Measurements from ENCODE around the gene PREX1.
A peak's percentile ranks its signal among the peaks of the same experiment; 100 is the strongest.
"Not testable (repeated sequence)": the region's sequence is repeated elsewhere in the genome, so short reads cannot be mapped to it uniquely, and the experiment has no call there.

The PREX1 gene

GRCh38 chr20:48823960-48824498 is 3.8 kb downstream of the PREX1 start:
- no peak for DNase-seq

GRCh38 chr20:48823476-48823875 is 4.3 kb downstream of the PREX1 start:
- DNase-seq, result no peak

- DNase-seq, result no peak
These were observed 4.9 kb downstream of the PREX1 start for GRCh38 chr20:48822879-48823385.

GRCh38 chr20:48822178-48822577 is 5.6 kb downstream of the PREX1 start:
- DNase-seq, result no peak

- DNase-seq, result no peak
These were observed 6.4 kb downstream of the PREX1 start for GRCh38 chr20:48821261-48821920.

- DNase-seq, result no peak
These were observed 7.2 kb downstream of the PREX1 start for GRCh38 chr20:48820649-48820973.

GRCh38 chr20:48819821-48820648 is 7.8 kb downstream of the PREX1 start:
- DNase-seq, result no peak

GRCh38 chr20:48819089-48819488 is 8.7 kb downstream of the PREX1 start:
- DNase-seq, result no peak

- peak; percentile 86 for DNase-seq
These were observed 9.3 kb downstream of the PREX1 start for GRCh38 chr20:48818481-48818987.

- no peak for DNase-seq
These were observed 9.8 kb downstream of the PREX1 start for GRCh38 chr20:48818031-48818370.

GRCh38 chr20:48817367-48818030 is 10.3 kb downstream of the PREX1 start:
- no peak for DNase-seq

GRCh38 chr20:48816282-48817205 is 11.3 kb downstream of the PREX1 start:
- DNase-seq, result no peak

GRCh38 chr20:48815537-48815936 is 12.3 kb downstream of the PREX1 start:
- no peak for DNase-seq

GRCh38 chr20:48814633-48815032 is 13.2 kb downstream of the PREX1 start:
- DNase-seq, result no peak

GRCh38 chr20:48813930-48814546 is 13.8 kb downstream of the PREX1 start:
- DNase-seq, result no peak

- DNase-seq, result no peak
These were observed 14.4 kb downstream of the PREX1 start for GRCh38 chr20:48813446-48813747.

GRCh38 chr20:48812600-48813445 is 15.0 kb downstream of the PREX1 start:
- DNase-seq, result no peak

GRCh38 chr20:48812114-48812513 is 15.7 kb downstream of the PREX1 start:
- not testable (repeated sequence) for DNase-seq

- no peak for DNase-seq
These were observed 18.1 kb downstream of the PREX1 start for GRCh38 chr20:48809673-48810072.

GRCh38 chr20:48808382-48809034 is 19.3 kb downstream of the PREX1 start:
- no peak for DNase-seq
